Endothelial cell of umbilical vein (primary cell): ENCODE data around the gene RPS8.

Experiments used
- MYC ChIP-seq: IDR thresholded peaks from one replicate; pipeline ENCODE4 v1.6.1; 2011; ENCODE audit warnings: mild to moderate bottlenecking, low read depth, low read length
- POLR2A ChIP-seq: IDR thresholded peaks from 2 replicates; pipeline ENCODE4 v1.6.1; 2012; ENCODE audit warnings: low read depth, mild to moderate bottlenecking, control low read depth, low read length
- POLR2AphosphoS5 ChIP-seq: IDR thresholded peaks from 2 replicates; pipeline ENCODE4 v1.6.1; 2012; ENCODE audit warnings: low read depth, mild to moderate bottlenecking, control low read depth, low read length, moderate library complexity; ENCODE audit not compliant: insufficient read depth
- TF ChIP-seq, protein P1 (sequence below), 2 donors: IDR thresholded peaks; 1 replicate in 1 of 2; 2 replicates in 1 of 2; pipeline ENCODE4 v1.5.1; 2011; ENCODE audit warnings: low read length in 2 of 2, mild to moderate bottlenecking in 2 of 2, moderate library complexity in 2 of 2, control low read depth in 1 of 2, inconsistent platforms in 1 of 2, low read depth in 1 of 2; ENCODE audit not compliant: insufficient read depth in 1 of 2; ENCODE audit errors: extremely low read depth in 1 of 2

DNA sequence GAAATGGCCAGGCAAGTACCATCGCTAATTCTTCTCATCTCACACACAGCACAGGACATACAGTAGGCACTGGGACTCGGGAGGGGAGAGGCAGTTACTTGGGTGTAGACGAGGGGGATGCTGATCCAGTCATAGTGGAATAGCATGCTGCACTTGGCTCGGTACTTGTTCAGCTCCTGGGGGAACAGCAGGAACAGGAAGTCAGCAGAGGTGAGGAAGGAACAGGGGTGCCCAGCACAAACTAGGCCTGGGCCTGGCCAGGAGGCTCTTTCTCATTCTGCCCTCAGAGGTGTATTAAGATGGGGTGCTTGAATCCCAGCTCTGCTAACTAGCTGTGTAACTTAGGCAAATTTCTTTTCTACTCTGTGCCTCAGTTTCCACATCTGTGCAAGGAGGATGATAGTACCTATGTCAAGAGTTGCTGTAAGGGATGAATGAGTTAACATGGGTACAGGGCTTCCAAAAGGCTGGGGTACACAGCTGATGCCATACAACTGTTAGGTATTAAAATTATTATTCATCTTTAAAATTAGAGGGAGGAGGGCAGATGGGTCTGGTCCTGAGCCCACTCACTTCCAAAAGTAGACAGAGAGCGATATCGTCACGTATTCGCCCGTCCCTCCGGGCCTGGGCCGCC, 10.3 kb downstream of the RPS8 start:
- TF ChIP-seq MYC (no peak), POLR2A (no peak), POLR2AphosphoS5 (no peak)
- TF ChIP-seq, protein P1, sequence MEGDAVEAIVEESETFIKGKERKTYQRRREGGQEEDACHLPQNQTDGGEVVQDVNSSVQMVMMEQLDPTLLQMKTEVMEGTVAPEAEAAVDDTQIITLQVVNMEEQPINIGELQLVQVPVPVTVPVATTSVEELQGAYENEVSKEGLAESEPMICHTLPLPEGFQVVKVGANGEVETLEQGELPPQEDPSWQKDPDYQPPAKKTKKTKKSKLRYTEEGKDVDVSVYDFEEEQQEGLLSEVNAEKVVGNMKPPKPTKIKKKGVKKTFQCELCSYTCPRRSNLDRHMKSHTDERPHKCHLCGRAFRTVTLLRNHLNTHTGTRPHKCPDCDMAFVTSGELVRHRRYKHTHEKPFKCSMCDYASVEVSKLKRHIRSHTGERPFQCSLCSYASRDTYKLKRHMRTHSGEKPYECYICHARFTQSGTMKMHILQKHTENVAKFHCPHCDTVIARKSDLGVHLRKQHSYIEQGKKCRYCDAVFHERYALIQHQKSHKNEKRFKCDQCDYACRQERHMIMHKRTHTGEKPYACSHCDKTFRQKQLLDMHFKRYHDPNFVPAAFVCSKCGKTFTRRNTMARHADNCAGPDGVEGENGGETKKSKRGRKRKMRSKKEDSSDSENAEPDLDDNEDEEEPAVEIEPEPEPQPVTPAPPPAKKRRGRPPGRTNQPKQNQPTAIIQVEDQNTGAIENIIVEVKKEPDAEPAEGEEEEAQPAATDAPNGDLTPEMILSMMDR (IDR thresholded peaks at IDR 0.05; ENCODE audit: extremely low read depth in 1 of 2, insufficient read depth in 1 of 2, low read depth in 1 of 2, low read length in 2 of 2): no peak
